Lower lobe of right lung (tissue), 2 donors: ENCODE results near the gene ANKRD50. TPM values are rescaled to one million over a fixed set of nuclear protein-coding genes. Genes with fewer than 3 reads are reported as not detected.

Experiments used
- ATAC-seq, 2 donors: fragments of 200-7000 bp; cut with Tn5 transposase; one replicate each; pipeline ENCODE4 v1.9.1; 2020 to 2022; ENCODE audit warnings: mild to moderate bottlenecking in 2 of 2, moderate library complexity in 2 of 2
- DNase-seq: peaks from one replicate; pipeline ENCODE4 v3.0.0-alpha.2; 2020
- H3K27ac ChIP-seq: fragments of 200-600 bp; one replicate; pipeline ENCODE4 v1.8.0; 2022
- H3K27me3 ChIP-seq: fragments of 200-600 bp; one replicate; pipeline ENCODE4 v1.8.0; 2022; ENCODE audit warnings: low read depth
- H3K36me3 ChIP-seq: fragments of 200-600 bp; one replicate; pipeline ENCODE4 v1.8.0; 2022; ENCODE audit warnings: mild to moderate bottlenecking
- H3K4me1 ChIP-seq: fragments of 200-600 bp; one replicate; pipeline ENCODE4 v1.8.0; 2022
- H3K4me3 ChIP-seq: fragments of 200-600 bp; one replicate; pipeline ENCODE4 v1.8.0; 2022; ENCODE audit warnings: mild to moderate bottlenecking
- H3K9me3 ChIP-seq: fragments of 200-600 bp; one replicate; pipeline ENCODE4 v1.8.0; 2022
- CTCF ChIP-seq: fragments of 200-600 bp; IDR thresholded peaks from one replicate; pipeline ENCODE4 v1.8.0; 2022; ENCODE audit warnings: antibody characterized with exemption, mild to moderate bottlenecking
- intact Hi-C: fragments of 100-400 bp; cut with DNase I; formaldehyde crosslinking; loops from one replicate; pipeline ENCODE4 v1.11.0; 2022
- total RNA-seq: library from RNA; stranded (reverse); fragmentation: NEBNext Ultra II Directional; extraction: Animal tissue kit (Norgen Biotek cat#: 25700); gene quantifications from one replicate; pipeline ENCODE4 v1.2.1, GENCODE V29; 2021
- donor health status: DM: no; HTN: yes; CAD: no; lungs with severe emphysema.

The ANKRD50 gene
- total RNA-seq, 1 donor from 2014 or later: 22.5 TPM

DNA sequence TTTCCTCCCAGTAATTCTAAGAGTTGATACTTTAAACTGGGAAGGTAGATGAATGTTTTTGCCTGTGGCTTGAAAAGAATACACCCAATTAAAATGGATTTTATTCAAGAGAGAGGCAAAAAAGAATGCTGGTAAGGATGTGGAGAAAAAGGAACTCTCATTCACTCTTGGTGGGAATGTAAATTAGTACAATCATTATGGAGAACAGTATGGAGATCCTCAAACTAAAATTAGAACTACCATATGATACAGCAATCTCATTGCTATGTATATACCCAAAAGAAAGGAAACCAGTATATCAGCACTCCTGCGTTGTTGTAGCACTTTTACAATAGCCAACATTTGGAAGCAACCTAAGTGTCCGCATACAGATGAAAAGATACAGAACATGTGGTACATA lies 75.2 kb downstream of the ANKRD50 start:
- no peak for DNase-seq
- intact Hi-C loops: no loop called here
- H3K4me3 ChIP-seq: no peak overlapping the region
- no peak for ATAC-seq
- no peak overlapping the region for H3K27ac ChIP-seq
- no peak for TF ChIP-seq CTCF
- no peaks in the 10 kb centered on the region for H3K27me3 ChIP-seq
- no peaks in the 10 kb centered on the region for H3K9me3 ChIP-seq
- H3K4me1 ChIP-seq: no peaks in the 10 kb centered on the region
- H3K36me3 ChIP-seq: no peaks in the 10 kb centered on the region

- Histone ChIP-seq H3K9me3 (no peaks in the 10 kb centered on the region), H3K27me3 (no peaks in the 10 kb centered on the region), H3K27ac (no peak overlapping the region), H3K36me3 (no peaks in the 10 kb centered on the region), H3K4me1 (no peaks in the 10 kb centered on the region), H3K4me3 (no peak overlapping the region)
- no peak for ATAC-seq
- TF ChIP-seq CTCF: no peak
- DNase-seq: no peak
- intact Hi-C loops: no loop called here
Observed at GRCh38 chr4:124636788-124637187, 75.7 kb downstream of the ANKRD50 start.

GRCh38 chr4:124635331-124635730 lies 77.2 kb downstream of the ANKRD50 start:
- intact Hi-C loops: no loop called here
- H3K27ac ChIP-seq: no peak overlapping the region
- DNase-seq (no peak), ATAC-seq (no peak)
- no peaks in the 10 kb centered on the region for H3K27me3 ChIP-seq
- TF ChIP-seq CTCF: no peak
- H3K9me3 ChIP-seq: no peaks in the 10 kb centered on the region
- H3K4me1 ChIP-seq: no peaks in the 10 kb centered on the region
- no peak overlapping the region for H3K4me3 ChIP-seq
- H3K36me3 ChIP-seq: no peaks in the 10 kb centered on the region

DNA sequence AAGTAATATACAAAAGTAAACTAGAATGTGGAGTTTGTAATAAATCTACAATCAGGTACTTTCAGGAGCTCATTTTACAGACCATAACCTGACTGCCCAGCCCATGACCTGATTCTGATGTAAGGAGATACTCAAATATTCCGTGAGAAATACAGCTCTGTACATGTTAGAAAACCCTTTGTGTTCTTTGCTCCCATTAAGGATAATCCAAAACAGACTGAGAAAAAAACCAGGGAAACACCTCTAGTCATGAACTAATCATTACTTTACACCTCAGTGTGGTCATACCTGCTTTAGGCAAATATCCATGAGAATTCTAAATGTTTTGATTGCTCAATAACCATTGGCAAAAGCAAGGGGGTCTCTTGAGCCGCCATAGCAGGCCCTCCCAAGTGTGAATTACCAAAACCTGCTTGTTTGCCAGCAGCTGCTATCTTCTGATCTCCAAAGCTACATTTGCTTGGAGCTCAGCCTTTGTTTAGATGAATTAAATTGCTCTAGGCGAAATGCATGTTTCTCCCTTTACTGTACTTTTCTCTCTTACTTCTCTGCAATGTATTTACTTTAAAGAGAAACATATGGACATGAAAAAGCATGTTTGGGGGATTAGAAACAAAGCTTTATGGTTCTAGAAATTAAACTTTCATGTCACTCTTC lies 79.1 kb downstream of the ANKRD50 start:
- no peak overlapping the region for H3K4me3 ChIP-seq
- ATAC-seq (no peak), DNase-seq (no peak)
- no peaks in the 10 kb centered on the region for H3K27me3 ChIP-seq
- TF ChIP-seq CTCF: no peak
- no peaks in the 10 kb centered on the region for H3K36me3 ChIP-seq
- H3K9me3 ChIP-seq: no peaks in the 10 kb centered on the region
- intact Hi-C loops: no loop called here
- H3K27ac ChIP-seq: no peak overlapping the region
- no peaks in the 10 kb centered on the region for H3K4me1 ChIP-seq

DNA sequence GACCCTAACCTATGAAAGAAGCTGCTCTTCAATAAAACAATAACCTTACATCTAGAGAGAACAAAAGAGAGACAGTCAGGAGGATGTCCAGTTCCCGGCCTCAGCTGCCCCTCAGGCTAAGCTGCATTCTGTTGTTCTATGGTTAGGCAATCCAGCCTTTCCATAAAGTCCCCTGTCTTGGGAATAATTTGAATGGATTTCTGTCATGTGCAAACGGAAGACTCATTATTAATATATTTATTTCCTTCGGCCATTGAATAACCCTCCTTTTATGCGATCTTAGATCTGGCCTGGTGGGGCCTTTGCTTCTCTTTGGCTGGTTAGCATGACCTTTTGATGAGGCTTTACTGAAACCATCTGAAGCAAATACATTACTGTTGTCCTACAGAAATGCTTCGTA lies 80.1 kb downstream of the ANKRD50 start:
- DNase-seq (no peak), ATAC-seq (no peak)
- intact Hi-C loops: no loop called here
- Histone ChIP-seq H3K36me3 (no peaks in the 10 kb centered on the region), H3K9me3 (no peaks in the 10 kb centered on the region), H3K4me1 (no peaks in the 10 kb centered on the region), H3K4me3 (no peak overlapping the region), H3K27ac (no peak overlapping the region), H3K27me3 (no peaks in the 10 kb centered on the region)
- TF ChIP-seq CTCF: no peak
